ENCODE data around the gene DPYD.

Gene DPYD

DNA sequence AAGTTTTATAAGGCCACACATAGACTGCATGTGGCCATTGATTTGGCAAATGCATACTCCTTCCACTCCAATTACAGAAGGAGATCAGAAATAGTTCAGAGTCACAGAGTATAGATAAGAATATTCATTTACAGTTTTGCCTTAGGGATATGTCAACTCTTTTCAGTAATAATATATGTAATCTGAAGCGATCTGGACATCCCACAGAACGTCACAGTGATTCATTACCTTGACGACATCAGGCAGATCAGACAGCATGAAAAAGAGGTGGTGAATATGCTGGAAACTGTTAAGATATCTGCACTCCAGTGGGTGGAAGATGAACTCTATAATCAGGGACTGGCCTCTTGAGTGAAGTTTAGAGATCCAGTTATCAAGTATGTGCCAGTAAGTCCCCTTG is 240.4 kb downstream of the DPYD start:
- DNase-seq: no peak

DNA sequence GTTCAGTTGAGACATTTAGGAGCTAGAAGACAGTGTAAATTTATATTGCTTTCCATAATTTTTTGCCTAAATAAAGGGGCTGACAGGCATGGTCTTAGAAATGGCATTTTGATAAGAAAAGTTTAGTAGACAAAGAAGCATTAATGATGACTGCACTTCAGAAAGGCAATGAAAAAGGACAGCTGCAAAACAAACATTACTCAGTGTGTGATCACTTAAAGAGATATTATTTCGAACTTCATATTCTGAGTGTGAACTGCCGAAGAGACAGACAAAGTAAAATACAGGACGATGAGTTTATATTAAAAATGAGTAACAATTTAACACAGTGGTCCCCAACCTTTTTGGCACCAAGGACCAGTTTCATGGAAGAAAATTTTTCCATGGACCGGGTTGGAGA is 243.1 kb downstream of the DPYD start:
- no peak for DNase-seq

DNA sequence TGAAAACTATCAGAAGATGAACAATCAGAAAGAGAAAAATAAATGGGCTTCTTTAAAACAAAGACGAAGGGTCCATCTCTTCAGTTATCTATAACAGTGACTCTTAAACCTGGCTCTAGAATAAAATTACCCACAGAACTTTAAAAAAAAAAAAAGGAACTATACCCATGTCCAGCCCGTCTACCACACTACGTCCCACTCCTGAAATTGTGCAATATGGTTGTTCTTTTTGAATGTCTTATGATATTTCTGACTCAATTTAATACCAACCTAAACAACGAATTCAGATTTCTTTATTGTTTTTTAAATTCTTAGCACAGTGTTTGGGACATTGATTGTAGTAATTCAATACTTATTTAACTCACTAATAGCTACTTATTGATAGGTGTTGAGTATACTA is 246.3 kb downstream of the DPYD start:
- DNase-seq: peak; percentile 69

GRCh38 chr1:97668945-97669344 is 251.9 kb downstream of the DPYD start:
- DNase-seq: no peak

DNA sequence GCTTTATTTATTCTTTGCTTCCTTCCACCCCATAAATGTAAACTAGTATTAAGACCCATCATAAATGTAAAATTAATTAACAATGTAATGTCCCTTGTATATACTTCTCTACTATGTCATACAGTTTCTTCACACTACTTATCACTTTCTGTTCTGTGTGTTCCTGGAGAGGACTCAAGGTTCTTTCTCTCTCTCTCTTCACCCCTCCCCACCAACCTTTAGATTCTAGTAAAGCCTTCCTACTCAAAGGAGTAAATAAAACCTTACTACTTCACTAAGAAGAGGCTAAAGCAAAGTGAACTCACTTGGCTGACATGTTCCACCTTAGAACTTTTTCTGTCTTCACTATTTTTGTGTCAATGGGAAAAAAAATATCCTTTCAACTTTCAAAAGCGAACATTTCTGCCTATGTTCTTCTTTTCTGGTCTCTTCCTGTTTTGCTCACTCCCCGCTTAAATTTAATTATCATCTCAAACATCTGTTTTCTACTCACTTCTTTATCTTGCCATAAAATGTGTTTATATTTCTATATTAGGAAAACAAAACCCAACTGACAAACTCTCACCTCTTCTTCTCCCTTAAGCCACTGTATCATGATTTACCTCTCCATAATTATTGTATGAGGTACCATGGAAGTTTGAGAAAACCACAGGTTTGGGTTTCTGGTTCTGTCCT is 260.3 kb downstream of the DPYD start:
- peak; percentile 25 for DNase-seq

GRCh38 chr1:97654876-97655585 is 265.8 kb downstream of the DPYD start:
- peak; percentile 12 for DNase-seq

DNA sequence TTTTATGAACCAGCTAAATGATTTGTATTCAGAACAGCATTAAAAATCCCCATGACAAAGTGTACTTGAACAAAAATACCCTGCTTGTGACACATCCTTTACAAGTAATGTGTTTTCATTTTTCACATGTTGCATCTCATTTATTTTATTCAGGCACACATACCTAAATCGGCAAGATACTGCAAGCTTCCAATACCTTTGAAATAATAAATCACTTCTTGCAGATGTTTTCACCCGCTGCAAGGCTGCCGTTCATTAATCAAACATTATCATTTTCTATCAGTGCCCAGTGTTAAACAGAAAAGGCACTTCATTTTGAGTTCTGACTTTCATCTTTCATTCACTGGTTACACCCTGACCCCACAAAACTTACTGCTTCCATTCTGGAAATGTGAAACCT is 269.6 kb downstream of the DPYD start:
- no peak for DNase-seq

- peak; percentile 25 for DNase-seq
Measured at GRCh38 chr1:97649591-97649990, 271.2 kb downstream of the DPYD start.

DNA sequence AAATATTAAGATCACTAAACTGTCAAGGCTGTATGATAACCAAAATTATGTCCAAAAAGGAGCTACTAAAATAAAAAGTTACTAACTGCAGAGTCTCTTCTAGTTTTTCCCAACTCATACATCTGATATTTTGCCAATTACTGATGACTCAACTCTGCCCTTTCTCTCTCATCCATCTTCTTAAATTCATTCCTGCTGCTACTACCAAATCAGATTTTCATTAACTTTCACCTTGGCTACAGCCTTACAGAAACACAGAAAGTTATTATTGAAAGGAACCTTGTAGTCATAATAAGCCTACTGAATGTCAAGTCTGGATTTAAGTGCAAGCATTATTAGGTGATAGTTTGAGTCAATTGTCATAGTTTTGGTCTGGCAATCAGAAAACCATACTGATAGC is 273.1 kb downstream of the DPYD start:
- no peak for DNase-seq

DNA sequence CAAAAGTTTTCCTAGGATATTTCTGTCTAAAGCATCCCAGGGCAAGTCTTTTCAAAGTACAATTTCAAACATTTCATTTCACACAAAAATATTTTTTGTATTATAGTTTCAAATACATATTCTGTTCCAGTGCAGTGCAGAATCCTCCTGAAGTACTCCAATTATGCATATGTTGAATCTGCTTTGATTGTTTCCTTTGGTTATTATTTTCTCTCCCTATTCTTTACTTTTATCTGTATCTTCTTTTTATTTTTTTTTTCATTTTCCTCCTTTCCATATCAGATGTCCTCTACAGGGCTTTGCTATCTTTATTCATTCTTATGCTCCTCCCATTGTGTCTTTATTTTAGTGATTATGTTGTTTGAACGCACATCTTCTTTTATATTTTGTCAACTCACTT is 274.8 kb downstream of the DPYD start:
- DNase-seq: no peak

DNA sequence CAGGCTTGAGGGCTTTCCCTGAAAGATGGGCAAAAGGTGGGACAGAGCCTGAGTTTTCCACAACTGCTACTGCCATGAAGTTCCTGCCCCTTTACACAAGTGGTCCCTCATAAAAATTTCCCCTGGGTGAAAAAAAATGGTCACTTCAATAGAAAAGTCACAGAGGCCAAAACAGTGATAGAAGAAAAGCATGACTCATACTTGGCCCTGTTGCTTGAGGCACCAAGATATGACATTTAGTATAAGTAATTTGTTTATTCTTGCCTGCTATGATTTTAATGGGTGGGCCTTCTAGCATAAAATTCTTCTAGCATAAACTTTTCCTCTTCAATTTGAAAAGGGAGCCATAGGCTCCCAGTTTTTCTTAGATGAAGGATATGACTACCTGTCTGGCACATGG is 280.2 kb downstream of the DPYD start:
- DNase-seq: no peak

GRCh38 chr1:97636941-97637340 is 283.9 kb downstream of the DPYD start:
- no peak for DNase-seq

DNA sequence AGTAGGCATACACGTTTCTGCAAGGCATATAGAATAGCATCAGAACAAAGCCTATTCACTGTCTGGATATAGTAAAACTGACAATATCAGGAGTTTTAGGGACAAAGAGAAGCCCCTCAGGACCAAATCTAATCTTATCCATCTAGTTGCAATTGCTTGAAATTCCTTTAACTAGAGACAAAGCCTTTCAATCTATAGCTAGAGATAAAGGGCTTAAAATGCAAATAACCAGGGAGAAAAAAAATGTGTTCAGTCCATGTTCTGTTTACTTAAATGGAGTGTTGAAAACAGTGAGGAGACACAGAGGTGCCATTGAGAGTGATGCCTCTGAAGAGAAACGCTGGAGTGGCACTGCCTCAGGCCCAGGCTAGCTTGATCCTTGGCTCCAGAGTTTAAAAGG is 286.1 kb downstream of the DPYD start:
- DNase-seq: no peak

DNA sequence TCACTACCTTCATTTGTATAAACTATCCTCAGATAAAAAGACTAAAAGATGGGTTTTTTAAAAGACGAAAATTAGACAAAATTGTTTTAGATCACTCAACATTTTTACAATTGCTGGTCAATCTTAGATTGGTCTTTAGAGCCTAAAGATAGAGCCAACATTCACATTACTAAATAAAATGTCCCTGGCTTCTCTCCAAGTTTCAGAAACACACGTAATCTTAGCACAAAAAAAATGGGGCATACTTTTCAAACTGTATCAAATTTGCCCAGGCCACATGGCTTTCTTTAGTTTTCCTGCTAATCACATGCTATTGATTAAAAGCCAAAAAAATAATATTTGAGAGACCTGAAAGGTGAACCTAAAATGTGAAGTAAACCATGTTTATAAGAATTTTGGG is 288.1 kb downstream of the DPYD start:
- no peak for DNase-seq

DNA sequence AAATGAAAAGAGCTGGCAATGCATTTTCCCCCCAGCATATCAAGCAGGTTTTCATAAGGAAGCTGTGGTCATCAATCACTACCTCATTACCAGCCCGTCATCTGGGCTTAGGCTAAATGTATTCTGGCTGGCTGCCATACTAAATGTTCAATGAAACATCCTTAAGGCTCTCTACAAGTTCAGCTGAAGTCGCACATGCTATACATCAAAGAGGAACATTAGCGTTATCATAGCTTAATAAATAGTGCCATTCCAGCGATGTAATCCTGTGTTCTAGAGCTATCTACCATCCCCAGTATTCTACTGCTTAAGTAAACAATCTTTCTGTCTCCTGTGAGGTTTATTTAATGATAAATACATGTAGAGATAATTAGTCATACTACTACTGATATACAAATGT is 288.8 kb downstream of the DPYD start:
- DNase-seq: no peak

DNA sequence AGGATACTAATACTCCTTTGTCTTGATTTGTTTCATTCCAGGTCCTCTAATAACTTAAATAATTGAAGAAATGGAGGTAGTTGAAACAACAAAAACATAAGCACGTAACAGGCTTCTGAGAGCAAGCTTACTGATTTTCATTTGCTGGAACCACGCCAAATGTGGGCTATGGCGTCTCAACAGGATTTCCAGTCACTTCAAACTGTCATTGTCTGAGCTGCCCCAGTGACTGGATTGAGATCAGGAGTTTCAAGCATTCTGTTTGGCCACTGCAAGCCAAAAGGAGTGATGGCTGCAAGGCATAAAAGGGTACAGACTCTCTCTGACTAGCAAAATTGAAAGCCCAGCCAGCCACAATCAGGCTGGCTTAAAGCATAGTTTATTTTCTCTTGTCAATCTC is 289.9 kb downstream of the DPYD start:
- DNase-seq: no peak

DNA sequence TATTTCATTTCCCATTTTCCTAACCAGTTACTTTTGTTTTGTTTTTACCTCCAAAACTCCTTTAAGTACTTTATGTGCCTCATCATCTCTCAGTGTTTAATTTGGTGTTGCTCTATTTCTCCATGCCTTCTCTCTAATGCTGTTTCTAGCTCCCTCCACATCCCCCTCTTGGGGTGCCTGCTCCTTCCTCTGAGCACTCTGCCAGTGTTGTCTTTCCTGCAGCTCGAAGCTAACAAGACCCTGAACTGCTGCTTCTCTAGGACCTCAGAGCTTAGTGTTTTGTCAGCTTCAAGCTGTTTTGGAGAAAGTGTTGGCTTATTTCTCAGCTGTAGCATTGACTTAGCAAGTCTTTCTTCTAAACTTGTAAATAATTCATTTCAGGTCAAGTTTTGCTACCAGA is 290.6 kb downstream of the DPYD start:
- DNase-seq: no peak

DNA sequence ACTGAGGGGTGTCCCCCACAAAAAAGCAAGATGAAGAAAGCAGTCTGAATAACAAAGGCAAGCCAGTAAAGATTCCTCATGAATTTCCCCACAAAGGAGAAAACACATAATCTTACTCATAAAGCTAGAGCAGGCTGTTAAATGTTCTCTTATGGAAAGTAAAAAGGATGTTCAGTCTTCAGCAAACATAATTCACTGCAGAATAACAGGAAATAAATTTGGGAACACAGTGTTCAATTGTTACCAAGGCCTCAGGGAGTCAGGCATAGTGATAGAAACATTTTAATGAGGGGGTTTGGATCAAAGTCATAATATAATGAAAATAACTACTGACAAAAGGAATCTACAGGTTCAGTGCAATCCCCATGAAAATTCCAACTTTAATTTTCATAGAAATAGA is 297.6 kb downstream of the DPYD start:
- DNase-seq: no peak

DNA sequence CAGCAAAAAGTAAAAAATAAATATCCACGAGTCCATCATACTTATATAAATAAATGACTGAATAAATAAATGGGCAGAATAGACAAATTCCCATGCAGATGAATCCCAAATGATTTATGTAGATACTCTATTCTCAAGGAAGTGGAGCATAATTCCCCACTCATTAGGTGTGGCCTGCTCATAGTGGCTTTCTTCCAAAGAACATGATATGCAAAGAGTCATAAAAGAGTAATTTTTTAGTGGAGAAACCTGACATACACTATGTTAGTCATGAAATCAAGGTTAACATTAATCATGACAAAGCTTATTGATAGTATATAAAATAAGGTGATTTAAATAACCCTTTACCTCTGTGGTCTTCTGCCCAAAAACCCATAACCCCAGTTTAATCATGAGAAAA is 298.9 kb downstream of the DPYD start:
- DNase-seq: no peak

DNA sequence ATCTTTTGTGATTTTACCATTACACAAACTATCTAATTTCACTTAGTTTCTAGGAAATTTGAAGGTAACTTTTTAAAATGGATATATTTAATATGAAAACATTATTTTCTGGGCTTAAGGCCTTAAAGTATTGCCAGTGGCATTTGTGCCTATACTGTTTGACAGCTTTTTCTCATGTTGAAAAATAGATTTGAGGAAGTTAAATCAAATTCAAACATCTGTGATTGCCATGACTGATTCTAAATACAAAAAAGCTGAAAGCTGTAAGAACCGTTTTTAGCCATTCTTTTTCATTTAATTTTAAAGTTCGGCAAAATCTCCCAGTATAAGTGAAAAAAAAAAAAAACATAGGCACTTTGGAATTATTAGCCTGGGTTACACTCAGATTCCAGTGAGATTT is 301.1 kb downstream of the DPYD start:
- no peak for DNase-seq

GRCh38 chr1:97610748-97611147 is 310.1 kb downstream of the DPYD start:
- peak; percentile 13 for DNase-seq

DNA sequence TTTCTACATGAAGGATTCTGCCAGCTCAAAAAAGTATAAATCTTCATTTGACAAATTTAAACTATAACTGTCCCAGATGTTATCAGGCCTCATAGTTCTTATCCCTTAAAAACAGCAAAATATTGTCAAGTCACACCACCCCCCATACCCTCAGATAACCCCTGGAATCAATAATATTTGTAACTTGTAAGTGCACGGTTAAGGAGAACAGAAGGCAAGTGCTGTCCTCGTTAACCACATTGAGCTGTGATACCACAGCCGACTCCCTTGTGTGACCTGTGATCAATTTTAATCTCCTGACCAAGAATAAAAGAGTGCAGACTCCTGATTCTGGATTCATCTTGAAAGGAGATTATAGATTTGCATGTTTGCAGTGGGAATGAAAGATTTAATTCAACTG is 310.7 kb downstream of the DPYD start:
- DNase-seq: no peak

DNA sequence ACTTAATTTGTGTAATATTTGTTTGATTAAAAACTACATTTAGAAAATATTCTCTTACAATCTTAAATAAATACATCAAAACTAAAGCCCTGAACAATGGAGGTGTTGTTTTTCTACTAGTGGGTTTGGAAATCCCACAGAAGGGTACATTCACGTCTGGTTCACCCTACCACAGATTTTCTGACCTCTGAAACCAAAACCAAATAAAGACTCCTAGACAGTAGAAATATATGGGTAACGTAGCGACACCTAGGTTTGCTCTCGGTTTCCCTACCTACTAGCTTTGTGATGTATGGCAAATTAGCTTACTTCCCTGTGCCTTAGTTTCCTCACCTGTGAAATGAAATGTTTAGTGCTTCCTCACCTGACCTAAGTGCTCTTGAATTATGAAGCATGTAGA is 312.6 kb downstream of the DPYD start:
- DNase-seq: no peak

DNA sequence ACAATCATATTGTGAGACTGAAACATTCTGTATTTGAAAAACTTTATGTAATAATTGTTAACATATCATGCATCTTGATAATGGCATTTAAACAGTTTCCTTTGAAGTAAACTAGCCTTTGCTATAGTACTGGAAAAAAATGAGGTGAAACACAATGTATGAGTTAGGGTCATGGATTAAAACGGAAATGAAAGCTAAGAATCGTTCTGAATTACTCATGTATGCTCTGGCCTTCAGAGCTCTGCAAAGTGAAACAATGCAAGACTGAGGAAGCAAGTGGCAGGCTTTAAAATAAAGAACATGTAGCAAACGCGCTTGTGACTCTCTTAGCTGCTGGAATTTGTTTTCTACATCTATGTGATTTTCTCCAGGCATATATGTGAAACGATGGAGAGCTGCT is 317.1 kb downstream of the DPYD start:
- DNase-seq: no peak

GRCh38 chr1:97603218-97603617 is 317.6 kb downstream of the DPYD start:
- DNase-seq: no peak
